ENCODE data around the gene BMERB1.
"Not testable (repeated sequence)": the region's sequence is repeated elsewhere in the genome, so short reads cannot be mapped to it uniquely, and the experiment has no call there.

Gene BMERB1

GRCh38 chr16:15572329-15573001 is 138.1 kb downstream of the BMERB1 start:
- no peak for DNase-seq (ENCODE audit: low read depth, low spot score)
- no peak overlapping the region for H3K4me3 ChIP-seq (ENCODE audit: low read length)

- DNase-seq (ENCODE audit: low read depth, low spot score), result no peak
- no peak overlapping the region for H3K4me3 ChIP-seq (ENCODE audit: low read length)
Measured at GRCh38 chr16:15573274-15573895, 139.0 kb downstream of the BMERB1 start.

- not testable (repeated sequence) for H3K4me3 ChIP-seq (ENCODE audit: low read length); DNase-seq (ENCODE audit: low read depth, low spot score)
Measured at GRCh38 chr16:15573896-15574613, 139.7 kb downstream of the BMERB1 start.

- no peak overlapping the region for H3K4me3 ChIP-seq (ENCODE audit: low read length)
- DNase-seq (ENCODE audit: low read depth, low spot score), result no peak
Measured at GRCh38 chr16:15574614-15574948, 140.2 kb downstream of the BMERB1 start.

- no peak for DNase-seq (ENCODE audit: low read depth, low spot score)
- H3K4me3 ChIP-seq (ENCODE audit: low read length), result no peak overlapping the region
Measured at GRCh38 chr16:15575293-15576049, 141.1 kb downstream of the BMERB1 start.

GRCh38 chr16:15576960-15577958 is 142.9 kb downstream of the BMERB1 start:
- H3K4me3 ChIP-seq (ENCODE audit: low read length), result no peak overlapping the region
- DNase-seq (ENCODE audit: low read depth, low spot score), result no peak

GRCh38 chr16:15578824-15579223 is 144.4 kb downstream of the BMERB1 start:
- no peak overlapping the region for H3K4me3 ChIP-seq (ENCODE audit: low read length)
- no peak for DNase-seq (ENCODE audit: low read depth, low spot score)

GRCh38 chr16:15581127-15581815 is 146.9 kb downstream of the BMERB1 start:
- H3K4me3 ChIP-seq (ENCODE audit: low read length), result no peak overlapping the region

GRCh38 chr16:15583526-15583925 is 149.1 kb downstream of the BMERB1 start:
- no peak for DNase-seq (ENCODE audit: low read depth, low spot score)
- H3K4me3 ChIP-seq (ENCODE audit: low read length), result no peak overlapping the region

More at GRCh38 chr16:15581127-15581815, 146.9 kb downstream of the BMERB1 start:
- DNase-seq (ENCODE audit: low read depth, low spot score), result no peak

- no peak overlapping the region for H3K4me3 ChIP-seq (ENCODE audit: low read length)
- no peak for DNase-seq (ENCODE audit: low read depth, low spot score)
Measured at GRCh38 chr16:15585956-15586355, 151.6 kb downstream of the BMERB1 start.

- H3K4me3 ChIP-seq (ENCODE audit: low read length), result no peak overlapping the region
- no peak for DNase-seq (ENCODE audit: low read depth, low spot score)
Measured at GRCh38 chr16:15586716-15587115, 152.3 kb downstream of the BMERB1 start.

- H3K4me3 ChIP-seq (ENCODE audit: low read length), result no peak overlapping the region
- no peak for DNase-seq (ENCODE audit: low read depth, low spot score)
Measured at GRCh38 chr16:15587152-15587825, 152.9 kb downstream of the BMERB1 start.

- DNase-seq (ENCODE audit: low read depth, low spot score), result no peak
- no peak overlapping the region for H3K4me3 ChIP-seq (ENCODE audit: low read length)
Measured at GRCh38 chr16:15592324-15592723, 157.9 kb downstream of the BMERB1 start.

GRCh38 chr16:15593235-15593634 is 158.8 kb downstream of the BMERB1 start:
- H3K4me3 ChIP-seq (ENCODE audit: low read length), result no peak overlapping the region
- DNase-seq (ENCODE audit: low read depth, low spot score), result no peak

- H3K4me3 ChIP-seq (ENCODE audit: low read length), result no peak overlapping the region
- DNase-seq (ENCODE audit: low read depth, low spot score), result no peak
Measured at GRCh38 chr16:15594711-15595320, 160.4 kb downstream of the BMERB1 start.

- no peak for DNase-seq (ENCODE audit: low read depth, low spot score)
- H3K4me3 ChIP-seq (ENCODE audit: low read length), result no peak overlapping the region
Measured at GRCh38 chr16:15597135-15597534, 162.7 kb downstream of the BMERB1 start.

All from Jurkat, Clone E6-1 (cell line).